Stimulated activated CD4-positive, alpha-beta T cell treated with anti-CD3 and anti-CD28 coated beads, Interleukin-1b, Interleukin-23, amount 100 ng/mL, for 24 hours (primary cell): ENCODE data around the gene GDF15.

Experiments
- DNase-seq, 4 experiments: peaks; one replicate each; pipeline ENCODE4 v3.0.0-alpha.2; 2020; ENCODE audit warnings: low read depth in 4 of 4, low spot score in 1 of 4

GDF15 gene

DNA sequence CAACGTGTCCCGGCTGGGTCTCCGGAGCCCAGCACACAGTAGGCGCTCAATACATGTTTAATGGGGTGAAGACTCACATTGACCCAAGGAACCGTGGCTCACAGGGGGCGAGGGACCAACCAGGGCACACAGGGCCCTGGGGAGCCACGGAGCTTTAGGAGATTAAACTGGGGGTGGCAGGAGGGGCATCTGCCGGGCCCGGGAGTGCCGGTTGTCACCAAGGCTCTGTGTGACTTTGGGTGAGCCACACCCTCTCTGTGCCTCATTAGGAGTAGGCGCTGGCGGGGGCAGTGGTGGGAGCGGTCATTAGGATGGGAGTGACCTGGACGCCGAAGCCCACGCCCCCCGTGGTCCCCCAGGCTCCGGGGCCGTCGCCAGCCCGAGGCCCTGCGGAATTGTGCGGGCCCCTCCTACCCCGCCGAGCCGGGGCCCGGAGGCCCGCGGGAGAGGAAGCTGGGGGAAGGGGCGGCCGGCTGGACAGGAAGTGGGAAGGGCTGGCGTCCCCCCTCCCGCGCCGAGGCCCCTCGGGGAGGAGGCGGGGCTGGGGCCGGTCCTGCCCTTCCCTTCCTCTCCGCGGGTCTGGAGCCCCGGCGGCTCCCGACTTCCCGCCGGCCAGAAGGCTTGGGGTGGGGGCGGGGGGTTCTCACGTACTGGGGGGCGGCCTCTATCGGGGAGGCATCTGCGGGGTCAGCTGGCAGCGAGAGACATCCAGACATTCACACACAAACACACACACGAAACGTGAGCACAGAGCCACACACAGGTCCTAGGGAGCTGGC, 31.5 kb downstream of the GDF15 start:
- DNase-seq: no peak

DNA sequence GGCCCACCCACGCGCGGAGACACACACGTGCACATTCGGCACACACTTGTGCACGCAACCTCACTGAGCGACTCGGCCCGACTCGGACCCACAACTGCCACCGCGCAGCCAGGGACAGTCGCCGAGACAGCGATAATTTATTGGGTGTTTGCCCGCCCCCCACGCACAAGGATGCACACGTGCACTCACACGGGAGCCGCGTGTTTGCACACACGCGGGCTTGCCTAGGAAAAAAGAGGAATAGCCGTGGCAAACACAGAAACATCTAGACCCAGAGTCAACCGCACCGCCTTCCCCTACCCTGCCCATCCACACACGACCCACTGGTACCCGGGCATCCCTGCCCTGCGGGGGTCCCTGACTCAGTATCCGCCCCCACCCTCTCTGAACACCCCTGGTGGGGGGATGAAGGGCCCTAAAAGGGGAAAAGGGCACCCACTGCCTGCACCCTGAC, 32.1 kb downstream of the GDF15 start:
- no peak for DNase-seq

DNA sequence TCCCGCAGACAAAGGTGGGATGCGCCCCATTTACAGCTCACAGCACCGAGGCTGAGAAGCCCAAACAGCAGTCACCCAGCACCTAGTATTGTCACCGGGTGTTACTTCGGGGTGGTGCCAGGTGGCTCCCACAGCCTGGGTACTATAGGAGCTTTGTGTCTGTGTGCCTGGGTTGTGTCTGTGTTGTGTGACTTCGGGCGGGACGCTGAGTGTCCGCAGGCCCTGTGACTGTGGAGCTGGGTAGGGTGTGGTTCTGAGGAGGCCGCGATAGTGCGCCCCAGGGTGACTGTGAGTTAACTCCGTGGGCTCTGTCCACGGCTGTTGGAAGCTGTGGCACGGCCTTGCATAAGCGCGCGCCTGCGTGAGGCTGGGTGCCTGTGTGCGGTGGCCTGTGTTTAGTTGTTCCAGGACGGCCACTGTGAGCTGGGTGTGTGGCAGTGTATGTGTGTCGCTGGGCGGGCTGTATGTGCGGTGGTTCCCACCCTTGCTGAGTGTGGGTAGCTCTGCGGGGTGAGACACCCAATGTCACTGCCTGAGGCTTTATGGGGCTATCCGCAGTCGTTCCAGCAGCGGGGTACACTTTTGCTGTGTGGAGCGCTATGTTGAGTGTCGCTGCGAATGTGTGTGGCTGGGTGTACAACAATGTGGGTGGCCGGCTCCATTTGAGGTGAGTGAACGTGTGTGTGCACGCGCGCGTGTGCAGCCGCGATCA, 32.7 kb downstream of the GDF15 start:
- DNase-seq: no peak

DNA sequence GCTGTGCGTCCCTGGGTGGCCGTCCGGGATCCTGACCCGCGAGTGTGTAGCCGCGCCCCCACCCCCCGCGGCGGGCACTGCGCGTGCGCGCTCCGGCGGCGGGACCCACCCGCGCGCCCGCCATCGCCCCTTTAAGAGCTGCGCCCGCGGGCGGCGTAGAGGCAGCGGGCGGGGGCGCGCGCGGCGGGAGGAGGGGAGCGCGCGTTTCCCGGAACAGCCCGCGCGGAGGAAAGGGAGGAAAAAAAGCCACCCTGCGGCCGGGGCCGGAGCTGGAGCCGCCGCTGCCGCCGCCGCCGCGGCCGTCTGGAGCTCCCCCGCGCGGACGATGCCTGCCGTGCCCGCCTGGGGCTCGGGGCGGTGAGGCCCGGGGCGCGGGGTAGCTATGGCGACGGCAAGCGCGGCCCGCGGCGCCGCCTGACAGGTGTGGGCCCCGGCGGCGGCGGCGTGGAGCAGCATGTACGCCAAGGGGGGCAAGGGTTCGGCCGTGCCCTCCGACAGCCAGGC, 33.3 kb downstream of the GDF15 start, which contains the start of gene SSBP4:
TSS of gene SSBP4 (plus strand) at position 204 of the 504 bp plus-strand sequence. CDS start at position 455, 251 bp downstream.
- peak in 2 of 4 experiments; percentile 53 to 58 for DNase-seq

DNA sequence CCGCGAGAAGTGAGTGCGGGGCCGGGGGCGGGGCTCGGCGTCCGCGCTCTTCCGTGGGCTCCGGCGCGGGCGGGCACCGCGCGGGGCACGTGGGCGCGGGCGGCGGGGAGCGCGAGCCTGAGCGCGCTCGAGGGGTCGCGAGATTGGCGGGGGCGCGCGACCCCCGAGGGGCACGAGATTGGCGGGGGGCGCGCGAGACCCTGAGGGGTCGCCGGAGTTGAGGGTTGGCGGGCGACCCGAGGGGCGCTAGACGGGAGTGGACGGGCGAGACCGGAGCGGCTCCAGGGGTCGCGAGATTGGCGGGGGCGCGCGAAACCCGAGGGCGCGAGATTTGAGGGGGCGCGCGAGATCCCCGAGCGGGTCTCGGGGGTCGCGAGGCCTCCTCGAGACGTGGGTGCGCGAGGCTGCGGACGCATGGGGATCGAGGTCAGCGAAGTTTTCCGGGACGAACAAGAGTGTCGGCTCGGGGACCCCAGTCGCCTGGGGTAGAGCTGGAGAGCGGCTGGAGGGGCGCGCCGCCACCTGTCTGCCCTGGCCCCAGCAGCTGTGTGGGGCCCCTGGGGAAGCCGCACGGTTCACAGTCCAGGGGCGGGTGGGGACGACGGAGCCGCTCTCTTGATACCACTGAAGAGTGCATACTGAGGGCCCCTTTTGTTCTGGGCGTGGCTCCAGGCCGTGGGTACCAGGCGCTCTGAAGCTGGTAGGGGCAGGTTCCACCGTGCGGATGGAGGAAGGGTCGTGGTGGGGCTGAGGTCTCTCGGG, 33.9 kb downstream of the GDF15 start:
- peak in 1 of 4 experiments; percentile 27 for DNase-seq

DNA sequence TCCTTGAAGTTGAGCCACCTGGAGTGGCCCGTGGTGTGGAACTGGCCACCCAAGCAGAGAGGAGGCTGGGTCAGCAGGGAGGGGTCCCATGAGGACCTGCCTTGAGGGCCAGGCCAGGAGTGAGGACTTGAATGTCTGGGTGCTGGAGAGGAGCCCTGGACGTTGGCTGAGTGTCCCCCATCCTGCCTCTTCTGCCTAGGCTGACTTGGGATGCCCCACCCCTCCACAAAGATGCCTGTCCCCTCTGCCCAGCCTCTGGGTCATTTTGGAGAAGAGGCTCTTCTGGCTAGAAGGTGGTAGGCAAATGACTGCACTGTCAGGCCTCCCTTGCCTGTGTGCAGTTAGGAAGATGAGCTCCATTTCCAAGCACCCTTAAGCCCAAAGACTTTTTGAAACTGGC, 35.0 kb downstream of the GDF15 start:
- DNase-seq: no peak

DNA sequence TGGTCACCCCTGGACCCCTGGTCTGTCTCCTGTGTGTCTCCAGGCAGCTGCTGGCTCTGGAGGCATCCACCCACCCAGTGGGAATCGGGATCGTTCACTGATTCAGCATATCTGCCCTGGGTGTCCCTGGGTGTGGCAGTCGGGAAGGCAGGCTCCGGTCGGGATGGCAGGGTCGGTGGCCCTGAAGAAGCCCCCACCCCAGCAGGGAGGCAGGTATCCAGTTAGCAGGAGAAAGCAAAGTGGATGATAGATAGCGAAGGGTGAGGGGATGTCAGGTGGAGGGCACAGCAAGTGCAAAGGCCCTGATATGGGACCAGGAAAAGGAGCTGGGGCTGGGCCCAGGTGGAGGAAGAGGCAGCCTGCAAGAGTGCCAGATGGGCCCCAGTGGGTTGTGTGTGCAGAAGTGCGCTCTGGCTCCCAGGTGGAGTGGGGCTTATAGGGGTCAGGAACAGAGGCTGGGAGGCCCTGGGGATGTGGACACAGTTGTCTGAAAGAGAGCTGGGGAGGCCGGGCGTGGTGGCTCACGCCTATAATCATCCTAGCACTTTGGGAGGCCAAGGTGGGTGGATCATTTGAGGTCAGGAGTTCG, 35.5 kb downstream of the GDF15 start:
- no peak for DNase-seq

DNA sequence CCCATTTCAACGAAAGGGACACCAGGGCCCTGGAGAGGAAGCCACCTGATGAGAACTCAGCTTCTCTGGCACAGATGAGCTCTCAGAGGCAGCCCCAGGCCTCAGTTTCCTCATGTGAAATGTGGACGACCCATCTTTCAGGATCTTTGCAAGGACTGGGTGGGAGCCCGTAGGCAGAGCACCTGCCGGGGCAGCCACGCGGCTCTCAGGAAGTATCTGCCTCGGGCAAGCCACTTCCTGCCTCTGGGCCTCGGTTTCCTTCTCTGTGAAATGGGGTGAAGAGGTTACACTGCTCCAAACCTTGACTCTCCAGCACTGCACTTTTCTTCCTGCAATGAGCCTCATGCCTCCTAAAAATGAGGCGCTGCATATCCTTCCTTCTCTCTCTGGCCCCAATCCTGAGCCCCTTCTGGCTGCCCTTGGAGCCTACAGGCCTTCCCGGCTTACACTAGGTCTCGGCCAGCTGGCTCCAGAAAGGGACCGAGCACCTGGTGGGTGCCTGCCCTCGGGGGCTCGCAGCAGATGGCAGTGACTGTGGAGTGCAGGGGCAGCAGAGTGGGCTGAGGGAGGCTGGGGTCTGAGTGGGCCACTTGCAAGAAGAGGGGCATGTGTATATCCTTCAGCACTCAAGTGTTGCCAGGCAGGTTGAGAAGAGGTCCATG, 36.7 kb downstream of the GDF15 start:
- DNase-seq: no peak

DNA sequence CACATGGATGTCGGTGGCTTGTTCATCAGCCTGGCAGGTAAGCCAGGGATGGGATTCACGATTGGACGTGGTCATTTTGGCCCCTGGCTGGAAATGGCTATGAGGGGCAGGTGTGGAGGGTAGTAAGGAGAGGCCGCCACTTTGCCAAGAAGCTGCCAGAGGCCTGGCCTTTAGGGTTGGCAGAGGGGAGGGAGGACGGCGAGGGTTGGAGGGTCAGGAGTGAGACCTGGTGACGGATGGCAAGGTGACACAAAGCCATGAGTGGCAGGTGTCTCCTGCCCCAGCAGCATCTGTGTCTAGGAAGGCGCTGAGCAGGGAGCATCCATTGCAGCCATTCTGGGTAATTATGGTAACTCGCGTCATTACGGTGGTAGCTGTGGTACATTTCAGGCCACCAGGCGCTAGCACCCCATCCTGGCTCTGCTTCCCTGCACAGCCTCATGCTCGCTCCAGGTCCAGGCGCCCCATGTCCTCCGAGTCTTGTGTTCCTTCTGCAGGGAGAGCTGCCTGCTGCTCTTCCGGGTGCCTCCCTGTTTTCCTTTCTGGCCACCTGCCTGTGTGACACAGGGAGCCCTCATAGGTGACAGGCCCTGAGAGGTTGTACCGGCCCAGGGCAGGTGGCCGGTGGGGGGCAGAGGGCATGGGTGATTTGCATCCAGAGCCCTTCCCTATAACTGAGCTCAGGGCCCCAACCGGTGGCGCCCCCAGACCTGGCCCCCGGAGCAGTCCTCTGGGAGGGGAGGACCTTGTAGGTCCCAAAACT, 37.5 kb downstream of the GDF15 start:
- no peak for DNase-seq

DNA sequence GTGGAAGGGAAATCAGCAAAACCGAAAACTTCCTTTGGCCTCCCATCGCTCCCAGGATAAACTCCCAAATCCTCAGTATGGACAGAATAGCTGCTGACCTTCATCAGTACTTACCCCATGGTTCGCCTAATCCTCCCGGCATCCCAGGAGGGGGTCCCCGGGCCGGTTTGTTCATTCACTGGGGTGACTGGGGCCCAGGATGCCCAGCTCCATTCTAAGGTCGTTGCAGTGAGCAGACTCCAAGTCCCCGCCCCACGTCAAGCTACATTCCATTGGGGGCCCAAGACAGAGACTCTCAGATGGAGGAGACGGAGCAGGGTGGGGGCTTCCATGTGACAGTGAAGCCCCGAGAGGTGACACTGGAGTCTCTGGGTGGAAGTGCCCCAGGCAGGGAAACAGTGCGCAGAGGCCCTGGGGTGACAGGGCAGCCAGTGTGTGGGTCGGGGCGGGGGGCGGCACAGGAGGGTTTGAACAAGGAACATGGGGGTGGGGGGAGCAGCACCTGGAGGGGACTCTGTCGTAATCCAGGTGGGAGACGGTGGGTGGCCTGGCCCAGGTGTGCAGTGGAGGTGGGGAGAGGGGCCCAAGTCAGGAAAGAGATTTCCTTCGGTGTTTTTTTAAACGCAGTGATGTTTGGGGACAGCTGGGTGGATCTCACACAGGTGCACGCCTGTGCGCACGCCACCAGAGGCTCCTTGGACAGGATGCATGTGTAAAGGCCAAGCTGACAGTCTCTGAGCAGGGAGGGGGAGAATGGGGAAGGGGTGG, 38.3 kb downstream of the GDF15 start:
- DNase-seq: no peak

DNA sequence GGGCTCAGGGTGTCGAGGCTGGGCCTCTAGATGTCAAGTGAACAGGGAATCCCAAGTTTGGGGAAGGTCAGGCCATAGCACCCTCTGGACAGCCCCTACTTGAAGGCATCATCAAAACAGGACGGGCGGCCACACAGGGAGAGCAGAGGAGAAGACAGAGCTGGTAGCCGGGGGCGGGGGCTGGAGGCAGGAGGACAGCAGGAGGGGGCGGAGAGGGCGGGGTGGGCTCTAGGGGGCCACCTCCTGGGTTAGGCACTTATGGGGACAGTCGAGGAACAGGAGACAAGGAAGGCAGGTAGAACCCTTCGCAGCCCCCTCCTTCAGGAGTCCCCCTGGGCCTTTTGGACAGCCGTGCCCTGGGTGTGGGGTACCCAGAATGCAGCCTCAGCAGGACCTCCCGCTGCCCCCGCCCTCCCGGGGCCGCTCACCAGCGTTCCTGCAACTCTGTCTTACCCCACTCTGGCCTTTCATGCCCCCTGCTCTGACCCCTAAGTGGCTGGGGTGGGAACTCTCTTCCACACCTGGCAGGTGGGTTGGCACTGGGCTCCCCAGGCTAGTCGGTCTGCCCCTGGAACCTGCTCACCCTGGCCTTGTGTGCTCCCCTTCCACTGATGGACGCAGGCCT, 39.0 kb downstream of the GDF15 start:
- no peak for DNase-seq

DNA sequence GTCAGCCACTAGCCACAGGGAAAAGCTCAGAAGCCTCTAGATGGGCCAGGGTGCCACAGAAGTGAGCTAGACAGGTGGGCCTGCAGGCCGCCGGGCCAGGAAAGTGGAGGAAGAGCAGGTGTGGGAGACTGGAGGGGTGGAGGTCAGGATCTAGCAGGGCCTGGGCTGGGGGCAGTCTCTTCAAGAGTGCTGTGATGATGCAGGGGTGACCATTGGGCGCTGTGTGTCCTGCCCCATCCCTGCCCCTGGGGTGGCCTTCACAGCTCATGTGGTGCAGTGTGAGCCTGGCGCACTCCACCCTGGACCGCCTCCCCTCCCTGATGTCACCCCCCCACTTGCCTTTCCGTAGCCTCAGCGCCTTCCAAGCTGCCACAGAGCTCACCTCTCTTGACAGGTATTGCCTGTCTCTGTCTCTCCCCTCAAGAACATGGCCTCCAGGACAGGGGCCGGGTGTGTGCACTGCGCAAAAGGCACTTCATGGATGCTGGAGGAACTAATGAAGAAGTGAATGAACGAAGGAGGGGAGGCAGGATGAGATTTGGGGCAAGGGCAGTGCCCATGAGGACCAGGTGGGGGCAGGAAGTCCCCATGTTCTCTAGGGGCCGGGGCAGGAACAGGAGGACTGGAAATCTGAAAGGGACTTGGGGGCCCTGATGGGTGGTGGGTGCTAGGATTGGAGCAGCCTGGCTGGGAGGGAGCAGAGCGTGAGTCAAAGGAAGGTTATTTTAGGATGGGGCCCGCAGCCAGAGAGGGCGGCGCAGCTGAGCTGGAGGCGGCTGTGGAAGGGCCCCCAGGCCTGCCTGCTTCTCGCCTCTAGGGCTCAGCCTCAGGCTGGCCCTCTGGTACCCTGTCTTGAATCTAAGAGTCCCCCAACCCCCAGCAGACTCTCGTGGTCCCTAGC, 39.8 kb downstream of the GDF15 start:
- no peak for DNase-seq

DNA sequence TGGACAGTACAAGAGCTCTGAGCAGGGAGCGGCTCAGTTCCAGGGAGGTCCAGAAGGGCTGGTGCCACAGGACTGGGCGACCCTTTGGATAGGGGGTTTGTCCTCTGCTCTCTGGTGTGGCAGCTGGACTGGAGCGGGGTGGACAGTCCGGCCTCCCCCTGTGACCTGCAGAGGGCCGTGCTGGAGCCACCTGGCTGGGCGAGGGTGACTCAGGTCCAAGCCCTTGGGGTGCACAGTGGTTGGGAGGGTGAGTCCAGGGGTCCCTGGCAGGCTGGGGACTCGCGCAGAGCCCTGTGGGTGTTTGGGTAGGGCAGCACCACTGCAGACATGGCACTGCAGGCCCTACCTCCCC, 40.4 kb downstream of the GDF15 start:
- no peak for DNase-seq

DNA sequence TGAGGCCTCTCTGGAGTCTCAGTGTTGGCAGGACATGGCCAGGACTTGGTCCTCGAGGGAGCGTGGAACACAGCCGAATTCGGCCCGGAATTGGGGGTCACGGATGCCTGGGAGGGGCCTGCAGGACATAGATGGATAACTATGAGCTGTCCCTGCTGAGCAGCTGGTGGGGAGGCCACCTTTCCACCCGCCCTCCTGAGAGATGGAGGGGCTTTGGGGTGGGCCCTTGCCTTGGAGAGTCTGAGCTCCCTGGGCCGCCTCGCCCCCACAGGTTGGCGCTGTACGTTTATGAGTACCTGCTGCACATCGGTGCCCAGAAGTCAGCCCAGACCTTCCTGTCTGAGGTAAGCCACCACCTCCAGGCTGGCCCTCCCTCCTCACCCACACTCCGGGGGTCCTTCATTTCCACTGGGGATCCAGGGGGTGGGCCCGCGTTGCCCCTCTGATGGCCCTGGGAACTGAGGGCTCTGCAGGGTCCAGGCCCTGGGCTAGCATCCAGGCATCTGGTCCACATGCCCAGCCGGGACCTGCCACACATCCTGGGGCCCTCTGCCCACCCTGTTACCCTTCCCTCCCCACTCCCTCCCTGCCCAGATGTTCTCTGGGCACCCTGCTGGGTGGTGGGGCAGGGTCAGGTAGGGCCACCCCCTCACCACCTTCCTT, 41.3 kb downstream of the GDF15 start:
- no peak for DNase-seq

DNA sequence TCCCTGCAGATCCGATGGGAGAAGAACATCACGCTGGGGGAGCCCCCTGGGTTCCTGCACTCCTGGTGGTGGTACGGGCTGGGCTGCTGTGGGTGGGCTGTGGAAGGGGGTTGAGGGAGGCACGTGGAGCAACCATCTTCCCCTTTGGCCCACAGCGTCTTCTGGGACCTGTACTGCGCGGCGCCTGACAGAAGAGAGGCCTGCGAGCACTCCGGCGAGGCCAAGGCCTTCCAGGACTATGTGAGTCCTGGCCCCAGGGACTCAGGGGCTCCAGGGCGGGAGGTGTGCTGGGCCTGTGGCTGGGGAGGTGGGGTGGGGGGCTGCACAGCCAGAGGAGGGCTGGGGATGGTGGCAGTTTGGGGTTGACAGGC, 41.8 kb downstream of the GDF15 start:
- no peak for DNase-seq

DNA sequence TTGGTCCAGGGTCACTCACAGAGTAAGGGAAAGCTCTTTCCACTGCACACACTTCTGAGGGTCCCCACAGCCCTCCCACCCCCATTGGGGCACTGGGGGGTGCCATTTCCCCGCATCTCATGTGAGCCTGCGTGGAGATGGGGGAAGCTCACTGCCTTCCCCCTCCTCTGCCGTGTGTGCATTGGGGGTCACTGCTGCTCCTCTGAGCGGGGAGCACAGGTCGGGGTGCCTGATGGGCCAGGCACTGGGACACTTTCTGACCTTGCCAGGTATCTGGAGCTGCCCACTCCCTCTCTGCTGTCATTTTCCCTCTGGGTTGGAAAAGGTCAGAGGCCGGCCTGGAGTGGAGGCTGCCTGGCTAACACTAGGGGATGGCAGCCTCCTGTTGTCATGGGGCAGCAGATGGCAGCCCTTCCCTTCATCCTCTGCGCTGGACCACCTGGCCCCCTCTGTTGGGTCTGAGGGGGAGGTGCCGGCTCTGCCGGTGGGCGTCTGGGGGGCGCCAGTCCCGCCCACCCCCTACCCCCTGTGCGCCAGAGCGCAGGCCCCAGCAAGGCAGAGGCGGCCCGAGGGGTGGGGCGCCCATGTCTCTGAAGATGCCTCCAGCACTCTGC, 42.3 kb downstream of the GDF15 start:
- no peak for DNase-seq
